HG03025 (cell line): ENCODE measurements around the gene RBFOX2.

Source experiments
- ATAC-seq: cut with Tn5 transposase; IDR thresholded peaks from one replicate; pipeline ENCODE4 v1.9.1; 2021; ENCODE audit warnings: mild to moderate bottlenecking, moderate library complexity; ENCODE audit not compliant: unreplicated experiment, low FRiP score

Gene RBFOX2

DNA sequence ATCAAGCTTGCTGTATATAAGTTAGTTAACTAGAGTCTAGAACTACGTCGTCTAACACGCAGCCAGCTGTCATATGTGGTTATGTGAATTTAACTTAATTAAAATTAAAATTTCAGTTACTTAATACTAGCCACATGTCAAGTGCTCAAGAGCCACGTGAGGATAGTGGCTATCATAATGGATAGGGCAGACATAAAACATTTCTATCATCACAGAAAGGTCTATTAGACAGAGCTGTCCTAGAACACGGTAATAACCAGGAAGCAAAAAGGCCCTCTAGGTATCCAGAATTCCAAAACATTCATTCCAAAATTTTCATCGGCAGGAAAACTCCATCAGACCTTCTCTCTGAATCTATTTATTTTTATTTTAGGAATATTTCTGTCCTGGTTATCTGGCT, 123.9 kb downstream of the RBFOX2 start:
- ATAC-seq = no peak

DNA sequence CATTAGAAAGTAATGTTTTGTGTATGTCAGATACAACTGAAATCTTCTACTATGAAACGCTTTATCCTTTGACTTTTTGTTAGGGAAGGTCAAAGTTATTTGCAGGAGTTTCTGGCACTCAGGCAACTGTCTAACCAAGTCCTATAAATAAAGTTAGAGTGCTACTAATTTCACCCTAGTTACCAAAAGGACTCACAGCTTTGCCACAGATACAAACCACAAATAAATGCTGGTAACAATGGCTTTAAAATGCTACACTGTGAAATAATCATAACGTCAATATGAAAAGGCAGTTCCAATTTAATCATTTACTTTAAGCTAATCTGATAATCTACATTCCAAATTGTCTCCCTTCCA, 124.3 kb downstream of the RBFOX2 start:
- no peak for ATAC-seq

DNA sequence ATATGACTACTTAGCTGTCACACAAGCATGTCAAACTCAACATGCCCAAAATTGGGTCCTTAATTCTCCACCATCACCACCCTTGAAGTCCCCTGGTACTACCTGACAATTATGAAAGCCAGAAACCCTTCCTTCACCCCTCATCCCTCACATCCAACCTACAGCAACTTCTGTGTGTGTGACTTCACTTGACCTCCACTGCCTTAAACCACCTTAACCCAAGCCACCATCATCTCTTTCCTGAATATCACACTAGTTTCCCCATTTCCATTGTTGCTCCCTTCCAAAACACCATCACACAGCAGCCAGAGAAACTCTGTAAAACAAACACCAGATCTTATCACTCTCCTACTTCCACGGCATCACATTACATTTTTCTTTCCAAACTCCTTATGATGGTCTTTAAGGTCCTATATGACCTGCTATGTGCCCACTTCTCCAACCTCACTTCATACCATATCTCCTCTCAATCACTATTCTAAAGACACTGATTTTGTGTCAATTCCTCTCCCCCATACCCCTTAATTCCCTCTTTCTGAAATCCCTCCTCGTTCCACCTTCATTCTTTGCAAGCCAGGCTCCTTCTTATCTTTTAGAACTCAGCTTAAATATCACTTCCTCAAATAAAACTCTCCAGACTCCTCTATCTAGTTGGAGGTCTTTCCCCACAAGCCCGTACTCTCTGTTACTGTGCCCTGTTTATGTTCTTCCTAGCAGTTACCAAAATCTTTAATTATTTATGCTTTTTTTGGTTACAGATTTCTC, 124.9 kb downstream of the RBFOX2 start:
- no peak for ATAC-seq

DNA sequence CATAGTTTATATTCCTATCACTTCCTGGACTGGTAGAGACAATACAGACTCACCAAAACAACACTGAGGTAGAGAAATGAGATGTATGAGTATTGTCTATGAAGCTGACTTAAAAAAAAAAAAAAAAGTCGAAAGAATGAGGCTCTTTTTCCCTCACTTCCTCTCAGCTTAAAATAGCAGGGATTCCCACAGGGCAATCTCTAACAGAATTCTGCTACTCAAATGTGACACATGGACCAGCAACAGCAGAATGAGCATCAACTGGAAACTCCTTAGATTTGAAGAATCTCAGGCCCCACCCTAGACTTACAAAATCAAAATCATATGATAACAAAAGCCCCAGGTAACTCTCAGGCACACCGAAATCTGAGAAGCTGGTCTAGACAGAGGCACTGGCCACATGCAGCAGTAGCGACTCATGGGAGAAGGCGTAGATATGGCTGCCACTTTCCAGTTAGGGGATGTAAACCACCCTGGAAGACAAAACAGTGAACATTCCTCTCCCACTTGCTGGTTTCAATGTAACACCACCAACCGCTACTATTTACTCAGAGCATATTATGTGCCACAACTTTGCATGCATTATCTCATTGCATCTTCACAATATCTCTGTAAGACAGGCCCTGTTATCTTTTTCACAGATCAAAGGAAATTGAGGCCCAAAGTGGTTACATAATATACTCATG, 128.0 kb downstream of the RBFOX2 start:
- ATAC-seq = no peak

DNA sequence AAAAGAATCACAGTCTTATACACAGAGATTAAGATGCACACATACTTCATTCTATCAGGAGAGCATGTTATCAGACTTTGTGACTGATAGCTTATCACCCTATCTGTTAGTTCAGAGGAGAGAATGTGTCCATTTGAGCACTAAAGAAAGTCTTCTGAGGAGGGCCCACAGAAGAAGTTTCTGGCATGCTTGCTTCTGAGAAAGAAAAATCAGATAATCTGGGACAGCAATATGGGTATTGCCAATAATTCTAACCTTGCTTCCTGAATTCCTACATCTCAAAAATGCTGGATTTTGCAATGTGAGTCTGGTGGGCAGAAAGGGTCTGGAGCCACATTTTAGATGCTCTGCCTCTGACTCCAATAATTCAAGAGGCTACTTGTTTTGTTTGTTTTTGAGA, 128.9 kb downstream of the RBFOX2 start:
- no peak for ATAC-seq

DNA sequence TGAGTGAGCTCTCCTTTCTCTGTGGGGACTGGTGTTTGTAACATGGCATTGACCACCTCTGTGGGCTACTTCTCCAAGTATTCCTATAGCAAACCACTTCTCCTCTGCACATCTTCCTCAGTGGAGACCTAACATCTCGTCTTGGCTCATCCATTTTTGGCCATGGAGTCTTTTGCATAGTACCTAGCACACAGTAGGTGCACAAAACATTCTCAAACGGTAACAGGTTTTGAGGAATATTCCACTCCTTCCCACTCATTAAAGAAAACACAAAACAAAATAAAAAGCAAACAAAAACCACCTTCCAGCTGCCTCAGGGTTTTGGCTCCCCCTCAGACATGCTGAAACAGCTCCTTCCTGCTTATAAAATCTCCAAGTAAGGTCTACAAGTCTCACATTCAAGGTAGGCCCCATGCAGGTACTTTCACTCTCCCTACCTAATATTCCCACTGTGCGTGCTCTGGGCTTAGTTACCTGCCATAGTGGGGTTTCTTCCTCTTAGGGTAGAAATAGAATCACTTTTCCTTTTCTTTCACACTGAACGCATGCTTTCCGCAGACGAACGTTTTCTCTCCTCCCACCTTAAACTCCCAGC, 132.4 kb downstream of the RBFOX2 start:
- no peak for ATAC-seq

DNA sequence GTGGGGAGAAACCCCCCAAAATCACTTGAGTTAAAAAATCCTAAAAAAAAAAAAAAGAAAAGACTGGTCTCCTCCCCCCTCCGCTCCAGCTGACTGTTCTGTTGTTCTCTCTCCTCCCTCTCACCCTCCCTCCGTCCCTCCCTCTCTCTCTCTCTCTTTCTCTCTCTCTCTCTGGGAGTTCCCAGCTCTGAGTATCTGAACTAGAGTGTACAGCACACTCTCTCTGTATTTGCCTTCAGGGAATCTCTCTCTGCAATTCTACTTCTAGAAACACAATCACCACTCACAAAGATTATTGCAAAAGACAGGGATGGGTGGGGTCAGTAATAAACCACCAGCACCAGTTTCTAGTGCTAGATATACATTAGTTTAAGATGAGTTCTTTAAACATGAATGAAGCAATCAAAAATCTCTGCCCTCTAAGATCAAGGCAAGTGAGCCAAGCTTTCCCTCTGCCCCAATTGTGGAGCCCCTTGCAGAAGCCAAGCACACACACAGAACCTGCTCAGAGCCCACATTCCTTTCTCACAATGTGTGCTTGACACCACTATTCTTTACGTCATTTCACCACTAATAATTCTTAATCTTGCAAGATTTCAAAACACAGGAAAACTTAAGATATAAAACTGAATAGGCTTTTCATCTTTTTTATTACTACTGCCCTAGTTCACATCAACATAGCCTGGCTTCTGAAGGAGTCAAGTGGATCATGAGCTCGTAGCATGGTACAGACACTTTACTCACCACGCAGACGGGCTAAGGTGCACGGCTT, 133.5 kb downstream of the RBFOX2 start:
- no peak for ATAC-seq

DNA sequence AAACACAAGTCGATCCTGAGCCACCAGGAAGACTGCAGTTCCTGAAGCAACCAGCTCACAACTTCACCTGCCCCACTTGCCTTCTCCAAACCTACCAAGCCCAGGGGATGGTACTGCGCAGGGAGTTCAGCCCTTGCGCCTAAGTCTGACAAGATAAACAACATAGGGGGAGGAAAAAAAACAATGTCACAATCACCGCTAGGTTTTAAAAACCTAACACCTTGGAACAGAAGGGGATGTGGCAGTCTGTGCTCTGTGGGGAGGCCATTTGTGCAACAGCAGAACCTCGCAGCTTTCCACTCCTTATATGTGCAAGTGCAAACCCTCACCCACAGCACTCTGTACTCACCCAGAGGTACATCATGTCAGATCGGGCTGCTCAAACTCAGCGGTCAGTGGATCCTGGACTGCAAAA, 134.2 kb downstream of the RBFOX2 start:
- no peak for ATAC-seq

DNA sequence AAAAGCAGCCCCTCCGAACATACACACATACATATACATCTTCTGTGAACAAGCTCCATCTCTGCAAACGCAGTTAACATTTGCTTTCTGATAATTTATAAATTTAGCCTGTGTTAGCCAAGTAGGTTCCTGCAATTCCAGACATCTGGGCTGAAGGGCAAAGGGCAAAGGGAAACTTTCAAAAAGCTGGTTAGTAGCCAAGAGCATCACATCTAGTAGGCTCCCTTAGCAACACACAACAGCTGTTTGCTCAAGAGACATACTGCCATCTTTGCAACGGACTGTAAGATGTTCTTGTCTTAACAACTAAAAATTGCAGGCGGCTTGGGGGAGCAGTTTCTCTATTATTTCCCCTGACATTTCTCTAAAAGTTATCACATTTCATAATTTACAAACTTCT, 134.9 kb downstream of the RBFOX2 start:
- ATAC-seq = no peak

DNA sequence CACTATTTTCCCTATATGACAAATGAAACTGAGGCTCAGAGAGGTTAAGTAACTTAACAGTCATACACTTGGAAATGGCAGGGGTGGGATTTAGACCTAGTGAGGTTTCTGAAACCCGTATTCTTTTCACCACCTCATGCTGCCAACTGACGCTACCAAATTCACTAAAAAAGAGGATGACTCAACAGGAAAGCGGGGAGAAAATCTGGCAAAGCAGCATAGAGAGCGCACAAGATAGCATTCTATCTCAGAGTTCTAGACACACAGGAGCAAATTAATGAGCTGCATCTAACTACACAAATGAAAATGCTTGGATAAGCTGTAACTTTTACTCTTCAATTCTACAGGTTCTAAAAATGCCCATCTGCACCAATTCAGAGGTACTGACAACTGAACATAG, 136.4 kb downstream of the RBFOX2 start:
- ATAC-seq = no peak

DNA sequence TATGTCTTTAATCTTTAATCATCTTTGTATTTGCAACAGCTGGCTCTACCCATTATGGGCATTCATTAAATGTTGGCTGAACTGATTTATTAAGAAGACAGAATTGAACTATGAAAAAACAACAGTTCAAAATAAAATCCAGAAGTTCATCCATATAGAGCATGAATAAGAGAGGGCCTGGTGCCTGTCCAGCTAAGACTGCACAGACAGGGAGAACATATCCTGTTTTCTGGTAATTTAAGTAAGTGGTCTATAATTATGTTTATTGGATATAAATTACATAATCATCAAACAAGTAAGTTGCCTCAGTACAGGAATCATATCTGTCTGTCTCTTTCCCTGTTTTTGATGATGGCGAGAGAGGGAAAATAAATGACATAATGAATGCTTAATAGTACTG, 137.2 kb downstream of the RBFOX2 start:
- no peak for ATAC-seq

DNA sequence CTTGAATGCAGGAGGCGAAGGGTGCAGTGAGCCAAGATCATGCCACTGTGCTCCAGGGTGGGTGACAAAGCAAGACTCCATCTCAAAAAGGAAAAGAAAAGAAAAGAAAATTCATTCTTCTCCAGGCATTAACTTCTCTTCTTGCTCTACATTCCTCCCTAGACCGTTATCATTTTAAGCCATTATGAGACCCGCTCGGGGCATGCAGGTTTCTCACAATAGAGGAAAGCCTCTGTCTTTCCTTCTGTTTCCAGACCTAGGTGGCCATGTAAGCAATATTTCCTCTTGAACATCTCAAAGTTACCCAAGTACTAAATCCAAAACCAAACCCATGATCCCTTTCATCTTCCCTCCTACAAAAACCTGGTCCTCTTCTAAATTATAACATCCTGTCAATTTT, 139.6 kb downstream of the RBFOX2 start:
- ATAC-seq = no peak

DNA sequence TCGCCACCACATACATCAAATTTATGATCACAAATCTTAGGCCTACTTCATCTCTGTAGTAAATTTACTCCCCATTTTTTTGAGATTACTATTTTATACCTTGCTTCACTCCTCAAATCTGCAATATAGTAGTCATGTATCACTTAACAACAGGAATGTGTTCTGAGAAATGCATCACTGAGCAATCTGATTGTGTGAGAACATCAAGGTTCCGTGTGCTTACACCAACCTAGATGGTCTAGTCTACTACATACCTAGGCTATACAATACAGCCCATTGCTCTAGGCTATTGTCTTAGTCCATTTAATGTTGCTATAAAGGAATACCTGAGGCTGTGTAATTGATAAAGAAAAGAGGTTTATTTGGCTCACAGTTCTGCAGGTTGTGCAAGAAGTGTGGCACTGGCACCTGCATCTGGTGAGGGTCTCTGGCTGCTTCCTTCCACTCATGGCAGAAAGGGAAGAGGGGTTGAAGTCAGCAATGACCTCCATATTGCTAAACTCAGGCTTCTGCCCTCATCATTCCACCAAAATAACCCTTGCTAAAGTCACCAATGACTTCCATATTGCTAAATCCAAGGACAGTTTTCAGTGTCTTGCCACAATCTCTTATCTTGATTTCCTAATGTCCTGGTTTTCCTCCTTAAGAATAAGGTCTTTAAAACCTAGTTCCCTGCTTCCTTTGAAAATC, 140.3 kb downstream of the RBFOX2 start:
- no peak for ATAC-seq

DNA sequence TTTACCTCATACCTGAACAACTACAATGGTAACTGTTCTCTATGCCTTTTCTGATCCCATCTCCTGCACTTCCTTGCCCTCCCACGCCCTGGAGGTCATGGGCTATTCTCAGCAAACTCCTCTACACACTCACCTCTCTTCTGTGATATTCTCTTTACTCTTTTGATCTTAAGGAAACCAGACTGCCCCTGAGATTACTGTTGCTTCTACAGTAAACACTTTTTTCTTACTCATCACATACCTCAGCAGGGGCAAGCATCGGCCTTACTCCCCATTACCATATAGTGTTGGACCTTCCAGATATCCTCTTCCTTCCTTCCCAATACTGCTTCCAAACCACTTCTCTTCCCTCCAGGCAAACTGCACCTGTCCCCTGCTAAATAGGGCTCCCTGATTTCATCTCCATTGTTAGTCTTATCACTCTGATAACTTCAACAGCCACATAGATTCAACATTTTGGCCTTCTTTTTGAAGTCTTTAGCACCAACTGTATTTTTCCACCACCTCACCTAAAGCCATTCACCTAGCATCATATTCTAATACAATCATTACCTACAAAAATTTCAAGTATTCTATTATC, 141.2 kb downstream of the RBFOX2 start:
- ATAC-seq = no peak

DNA sequence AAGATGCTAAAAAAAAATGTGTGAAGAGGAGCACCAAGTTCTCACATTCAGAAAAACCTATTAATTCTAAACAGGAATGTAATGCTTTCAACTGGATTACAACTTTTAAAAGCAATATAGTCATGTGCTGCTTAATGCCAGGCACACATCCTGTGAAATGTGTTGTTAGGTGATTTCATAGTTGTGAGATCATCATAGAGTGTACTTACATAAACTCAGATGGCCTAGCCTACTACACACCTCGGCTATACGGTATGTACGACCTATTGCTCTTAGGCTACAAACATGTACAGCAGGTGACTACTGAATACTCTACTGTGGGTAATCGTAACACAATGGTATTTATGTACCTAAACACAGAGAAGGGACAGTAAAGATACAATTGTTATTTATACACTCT, 142.3 kb downstream of the RBFOX2 start:
- no peak for ATAC-seq

DNA sequence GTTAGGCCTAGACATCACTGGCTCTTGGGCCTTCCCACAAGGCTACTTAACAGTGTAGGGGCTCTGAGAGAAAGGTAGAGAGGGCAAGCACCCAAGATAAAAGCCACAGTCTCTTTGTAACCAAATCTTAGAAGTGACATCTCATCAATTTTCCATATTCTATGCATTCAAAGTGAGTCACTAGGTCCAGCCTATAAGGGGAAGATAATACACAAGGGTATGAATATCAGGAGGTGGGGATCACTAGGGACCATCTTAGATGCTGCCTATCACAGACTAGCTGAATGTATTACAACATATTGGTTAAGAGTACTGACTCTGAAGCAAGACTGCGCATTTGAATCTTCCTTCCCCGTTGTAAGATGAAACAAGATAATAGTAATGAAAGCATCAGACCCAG, 144.1 kb downstream of the RBFOX2 start:
- no peak for ATAC-seq

DNA sequence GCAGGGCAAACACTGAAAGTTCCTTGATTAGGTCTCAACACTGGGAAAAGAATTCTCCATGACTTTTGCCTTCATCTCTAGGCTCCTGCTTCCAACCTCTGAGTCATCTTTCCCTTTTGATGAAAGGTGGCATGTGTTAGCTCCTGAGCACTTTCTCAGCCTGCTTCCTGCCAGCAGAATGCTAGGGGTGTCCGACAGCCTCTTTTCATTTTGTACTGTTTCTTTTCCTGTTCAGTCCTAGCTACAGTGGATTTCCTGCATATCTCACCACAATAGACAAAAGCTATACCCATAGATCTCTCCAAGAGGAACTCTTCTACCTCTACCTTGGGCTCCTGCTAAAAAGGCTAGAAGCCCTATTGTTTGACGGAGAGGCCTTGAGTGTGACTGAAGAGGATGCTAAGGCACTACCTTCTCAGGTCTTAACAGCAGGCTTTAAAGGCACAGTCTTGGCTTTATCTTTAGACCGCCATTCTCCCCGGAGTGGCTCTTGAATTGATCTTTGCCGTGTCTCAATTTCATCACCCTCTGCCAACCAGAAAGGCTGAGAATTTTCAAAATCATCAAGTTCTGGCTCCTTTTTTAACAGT, 145.5 kb downstream of the RBFOX2 start:
- ATAC-seq = no peak

DNA sequence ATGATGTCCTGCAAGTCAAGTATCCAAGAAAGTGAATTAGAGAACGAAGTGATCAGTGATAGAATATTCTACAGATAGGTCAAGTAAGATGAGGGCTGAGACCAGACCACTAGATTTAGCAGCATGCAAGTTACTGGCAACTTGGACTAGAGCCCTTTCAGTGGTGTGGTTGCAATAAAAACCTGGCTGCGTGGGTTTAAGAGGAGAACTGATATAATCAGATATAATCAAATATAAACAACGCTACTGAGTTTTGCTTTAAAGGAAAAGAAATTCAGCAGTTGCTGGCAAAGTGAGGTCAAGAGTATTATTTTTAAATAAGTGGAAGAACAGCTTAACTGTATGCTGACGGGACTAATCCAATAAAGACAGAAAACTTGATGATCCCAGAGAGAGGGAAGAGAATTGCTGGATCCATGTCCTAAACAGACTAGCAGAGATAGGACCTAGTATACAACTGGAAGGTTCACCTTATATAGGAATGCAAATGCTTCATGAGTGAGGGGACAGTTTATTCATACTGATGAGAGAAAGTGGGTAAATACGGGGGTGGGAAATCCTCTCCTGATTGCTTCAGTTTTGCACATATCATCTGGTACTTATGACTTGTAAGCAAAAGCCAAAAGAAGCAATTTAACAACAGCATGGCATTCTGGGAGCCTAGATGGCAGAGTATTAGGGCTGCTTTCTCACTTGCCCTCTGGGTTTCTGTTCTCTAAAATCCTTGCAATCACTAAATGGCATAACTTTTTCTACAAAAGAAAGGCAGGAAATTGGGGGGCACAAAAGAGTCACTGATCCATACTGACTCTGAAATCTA, 146.2 kb downstream of the RBFOX2 start:
- no peak for ATAC-seq

DNA sequence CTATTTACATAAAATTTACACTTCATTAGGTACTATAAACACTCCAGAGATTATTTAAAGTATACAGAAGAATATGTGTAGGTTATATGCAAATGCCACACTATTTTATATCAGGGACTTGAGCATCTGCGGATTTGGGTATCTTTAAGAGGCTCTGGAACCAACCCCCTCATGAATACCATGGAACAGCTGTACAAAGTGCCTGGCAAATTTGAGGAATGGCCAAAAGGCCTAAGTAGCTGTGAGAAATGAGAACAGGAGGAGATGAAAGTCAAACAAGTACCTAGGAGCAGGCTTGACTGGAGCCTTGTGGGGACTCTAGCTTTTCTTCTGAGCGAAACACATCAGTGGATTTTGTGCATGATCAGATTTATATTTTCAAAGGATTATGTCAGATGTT, 149.3 kb downstream of the RBFOX2 start:
- no peak for ATAC-seq
